Pancreas (tissue), 10 donors: ENCODE measurements around the gene MAFG. TPM values are rescaled to one million over a fixed set of nuclear protein-coding genes. Genes with fewer than 3 reads are reported as not detected.

ENCODE experiments used
- ATAC-seq, 4 donors: fragments of 200-7000 bp; cut with Tn5 transposase; one replicate each; pipeline versions ENCODE4 v1.8.0 to v1.9.1; 2020; ENCODE audit warnings: mild to moderate bottlenecking in 4 of 4, moderate library complexity in 4 of 4
- DNase-seq, 6 donors: peaks; one replicate each; pipeline ENCODE4 v3.0.0-alpha.2; 2020
- FAIRE-seq: peaks from 2 replicates; lab custom pipeline; 2012; peaks lifted over from hg19 to GRCh38; lab: Jason Lieb, UNC
- H3K27ac ChIP-seq, 4 donors: fragments of 200-600 bp; sonication (generic); 1 replicate in 3 of 4; 2 replicates in 1 of 4; pipeline versions ENCODE4 v1.5.0 to v1.8.0; 2020
- H3K27me3 ChIP-seq, 4 donors: fragments of 200-600 bp; one replicate each; pipeline ENCODE4 v1.8.0; 2021
- H3K36me3 ChIP-seq, 3 donors: fragments of 200-600 bp; sonication (generic) in 1 of 3; one replicate each; pipeline versions ENCODE4 v1.5.0 to v1.8.0; 2020 to 2021
- H3K4me1 ChIP-seq, 3 donors: fragments of 200-600 bp; one replicate each; pipeline ENCODE4 v1.8.0; 2021
- H3K4me3 ChIP-seq, 4 donors: fragments of 200-600 bp; sonication (generic) in 2 of 4; one replicate each; pipeline versions ENCODE4 v1.5.0 to v1.8.0; 2020 to 2021
- H3K9me3 ChIP-seq, 4 donors: fragments of 200-600 bp; one replicate each; pipeline ENCODE4 v1.8.0; 2021
- WGBS, 2 donors: extraction: QIAGEN DNeasy Blood & Tissue Kit; methylation state at CpG; one replicate each; pipeline ENCODE4 v1.1.7; 2013; 5-methylcytosine and 5-hydroxymethylcytosine counted together
- intact Hi-C, 3 donors: fragments of 100-400 bp; cut with DNase I; formaldehyde crosslinking; loops; one replicate each; pipeline versions ENCODE4 v1.11.1 to v1.14.2; 2022
- polyA plus RNA-seq, 2 donors: library from polyadenylated mRNA; stranded (reverse); fragments of 200-250 nt; gene quantifications; one replicate each; pipeline ENCODE4 v1.2.3, GENCODE V29; 2013
- total RNA-seq, 6 donors: library from RNA; stranded (reverse); fragmentation: NEBNext Ultra II Directional in 4 of 6; extraction: Animal tissue kit (Norgen Biotek cat#: 25700) in 4 of 6; gene quantifications; one replicate each; pipeline versions ENCODE4 v1.2.1 to v1.2.4, GENCODE V29; 2021 to 2023
- TF ChIP-seq, protein P1 (sequence below), 4 donors: fragments of 200-600 bp; sonication (generic) in 3 of 4; IDR thresholded peaks; one replicate each; pipeline versions ENCODE4 v1.5.0 to v1.8.0; 2021; ENCODE audit warnings: antibody characterized with exemption in 4 of 4
- donor health status: healthy with polysubstance abuse.
- donor health status: DM: no; HTN: no; CAD: no; lungs with moderate emphysema.
- donor health status: DM: no; HTN: no; CAD: no.
- donor health status: control.
- donor health status: control.
- donor health status: Bipolar disorder and iron deficiency.
- donor health status: DM: yes; HTN: yes; CAD: no.
- donor health status: DM: no; HTN: no; CAD: no.
- donor health status: DM: no; HTN: no; CAD: no.
- donor health status: DM: yes; HTN: yes; CAD: no.

The MAFG gene
- total and polyA plus RNA-seq, 8 donors: 6.4 to 11.1 (median 8.0) TPM

- DNase-seq (peak in 2 of 6 donors; percentile 15 to 64), ATAC-seq (no peak), FAIRE-seq (no peak)
- Histone ChIP-seq H3K9me3 (no peaks in the 10 kb centered on the region), H3K4me1 (peaks cover 0 to 17% (median 9%) of the 10 kb centered on the region in 3 donors), H3K4me3 (peak overlapping the region; percentile 83 to 94 (median 88)), H3K27me3 (no peaks in the 10 kb centered on the region), H3K27ac (peak overlapping the region in 3 of 4 donors; percentile 12 to 67 (median 51)), H3K36me3 (peaks cover 0 to 17% (median 12%) of the 10 kb centered on the region in 3 donors)
- intact Hi-C loops: no loop called here
- 5 to 7% methylated on average over 49 to 69 of the region's 69 CpGs for WGBS, 2 donors
- TF ChIP-seq, protein P1, sequence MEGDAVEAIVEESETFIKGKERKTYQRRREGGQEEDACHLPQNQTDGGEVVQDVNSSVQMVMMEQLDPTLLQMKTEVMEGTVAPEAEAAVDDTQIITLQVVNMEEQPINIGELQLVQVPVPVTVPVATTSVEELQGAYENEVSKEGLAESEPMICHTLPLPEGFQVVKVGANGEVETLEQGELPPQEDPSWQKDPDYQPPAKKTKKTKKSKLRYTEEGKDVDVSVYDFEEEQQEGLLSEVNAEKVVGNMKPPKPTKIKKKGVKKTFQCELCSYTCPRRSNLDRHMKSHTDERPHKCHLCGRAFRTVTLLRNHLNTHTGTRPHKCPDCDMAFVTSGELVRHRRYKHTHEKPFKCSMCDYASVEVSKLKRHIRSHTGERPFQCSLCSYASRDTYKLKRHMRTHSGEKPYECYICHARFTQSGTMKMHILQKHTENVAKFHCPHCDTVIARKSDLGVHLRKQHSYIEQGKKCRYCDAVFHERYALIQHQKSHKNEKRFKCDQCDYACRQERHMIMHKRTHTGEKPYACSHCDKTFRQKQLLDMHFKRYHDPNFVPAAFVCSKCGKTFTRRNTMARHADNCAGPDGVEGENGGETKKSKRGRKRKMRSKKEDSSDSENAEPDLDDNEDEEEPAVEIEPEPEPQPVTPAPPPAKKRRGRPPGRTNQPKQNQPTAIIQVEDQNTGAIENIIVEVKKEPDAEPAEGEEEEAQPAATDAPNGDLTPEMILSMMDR (IDR thresholded peaks at IDR 0.05): no peak
Measured at GRCh38 chr17:81890447-81891302, 36.9 kb downstream of the MAFG start.

GRCh38 chr17:81889602-81890001 lies 37.9 kb downstream of the MAFG start:
- no peaks in the 10 kb centered on the region for H3K9me3 ChIP-seq
- ATAC-seq (no peak), FAIRE-seq (no peak), DNase-seq (no peak)
- H3K27me3 ChIP-seq: no peaks in the 10 kb centered on the region
- no peak overlapping the region for H3K27ac ChIP-seq
- H3K36me3 ChIP-seq: peaks cover 0 to 17% (median 12%) of the 10 kb centered on the region in 3 donors
- H3K4me1 ChIP-seq: peaks cover 0 to 17% (median 9%) of the 10 kb centered on the region in 3 donors
- intact Hi-C loops: no loop called here
- 87 to 88% methylated on average over 9 of the region's 9 CpGs for WGBS, 2 donors
- H3K4me3 ChIP-seq: no peak overlapping the region
- TF ChIP-seq, protein P1 (IDR thresholded peaks at IDR 0.05): no peak

GRCh38 chr17:81888988-81889595 lies 38.4 kb downstream of the MAFG start:
- H3K27me3 ChIP-seq: no peaks in the 10 kb centered on the region
- H3K9me3 ChIP-seq: no peaks in the 10 kb centered on the region
- H3K36me3 ChIP-seq: peaks cover 0 to 17% (median 12%) of the 10 kb centered on the region in 3 donors
- no peak overlapping the region for H3K27ac ChIP-seq
- FAIRE-seq (no peak), ATAC-seq (no peak), DNase-seq (peak in 1 of 6 donors; percentile 37)
- WGBS, 2 donors: 92% methylated on average over 16 of the region's 16 CpGs
- intact Hi-C loops: no loop called here
- TF ChIP-seq, protein P1 (IDR thresholded peaks at IDR 0.05): no peak
- H3K4me1 ChIP-seq: peaks cover 0 to 17% (median 9%) of the 10 kb centered on the region in 3 donors
- no peak overlapping the region for H3K4me3 ChIP-seq

DNA sequence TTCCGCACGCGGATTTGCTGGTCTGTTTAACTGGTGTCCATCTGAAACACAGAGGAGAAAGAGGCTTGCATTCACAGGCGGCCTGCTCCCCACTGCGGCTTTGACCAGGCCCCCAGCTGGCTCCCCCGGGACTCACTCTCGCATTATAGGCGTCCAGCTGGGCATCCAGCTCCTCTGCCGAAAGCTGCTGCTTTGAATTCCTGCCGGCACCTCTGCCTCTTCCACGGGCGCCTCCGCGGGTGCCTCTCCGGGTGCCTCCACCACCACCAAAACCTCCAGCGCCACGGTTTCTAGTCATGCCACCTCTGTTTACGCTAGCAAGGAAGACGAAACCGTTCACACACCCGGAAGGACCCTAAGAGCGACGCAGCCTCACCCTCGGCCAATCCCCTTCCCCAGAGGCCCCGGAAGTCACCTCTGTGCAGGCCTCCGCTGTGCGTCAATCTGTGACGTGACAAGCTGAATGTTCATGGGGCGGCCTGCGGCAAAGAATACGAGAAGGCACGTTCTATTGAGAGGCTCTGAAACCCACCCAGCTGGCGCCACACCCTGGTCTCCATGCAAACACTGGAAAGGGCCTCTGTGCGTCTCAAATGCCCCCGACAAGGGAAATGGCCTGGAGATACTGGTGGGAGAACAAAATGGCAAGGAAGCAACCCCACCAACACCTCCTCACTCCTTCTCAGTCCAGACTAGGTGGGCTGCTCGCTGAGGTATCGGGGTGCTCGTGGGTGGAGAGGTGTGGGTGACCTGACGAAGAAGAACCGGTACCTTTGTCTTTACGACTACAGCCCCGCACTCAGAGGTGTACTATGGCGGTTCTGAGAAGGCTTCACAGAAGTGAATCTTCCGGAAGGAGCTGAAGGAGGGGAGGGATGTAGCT lies 39.2 kb downstream of the MAFG start:
- Histone ChIP-seq H3K27ac (no peak overlapping the region), H3K4me1 (peaks cover 0 to 17% (median 9%) of the 10 kb centered on the region in 3 donors), H3K9me3 (no peaks in the 10 kb centered on the region), H3K27me3 (no peaks in the 10 kb centered on the region), H3K36me3 (peaks cover 0 to 17% (median 12%) of the 10 kb centered on the region in 3 donors), H3K4me3 (no peak overlapping the region)
- ATAC-seq (no peak), DNase-seq (peak in 2 of 6 donors; percentile 23 to 50), FAIRE-seq (no peak)
- WGBS, 2 donors: 93 to 94% methylated on average over 44 of the region's 44 CpGs
- TF ChIP-seq, protein P1 (IDR thresholded peaks at IDR 0.05): no peak
- intact Hi-C loops: no loop called here
